Panc1 (cell line): ENCODE data around the gene FUBP1. TPM values are rescaled to one million over a fixed set of nuclear protein-coding genes. Genes with fewer than 3 reads are reported as not detected.

Source experiments
- ATAC-seq: fragments of 200-7000 bp; cut with Tn5 transposase; 2 replicates; pipeline ENCODE4 v1.9.1; 2020; ENCODE audit warnings: mild to moderate bottlenecking, moderate library complexity
- BruUV-seq: library from RNA; stranded (reverse); fragments of 400-500 nt; replicated peaks from 2 replicates; lab custom pipeline; 2021; lab: Mats Ljungman, UMichigan
- CTCF ChIA-PET: fragments of 300-600 bp; sonication (Branson Sonifier 250); formaldehyde crosslinking; loops from one replicate; lab custom pipeline; 2022; ENCODE audit warnings: antibody characterized with exemption; lab: Charles Lee
- POLR2A ChIA-PET: fragments of 300-600 bp; sonication (Branson Sonifier 250); formaldehyde crosslinking; loops from one replicate; lab custom pipeline; 2022; ENCODE audit warnings: antibody characterized with exemption; lab: Charles Lee
- DNase-seq: peaks from one replicate; pipeline ENCODE4 v3.0.0-alpha.2; 2010; ENCODE audit warnings: low read depth, low spot score
- H3K27ac ChIP-seq: 2 replicates; pipeline ENCODE4 v1.5.1; 2011; ENCODE audit warnings: mild to moderate bottlenecking, low read length, inconsistent platforms
- H3K27me3 ChIP-seq: fragments of 200-500 bp; sonication (Bioruptor generic); 2 replicates; pipeline ENCODE4 v1.6.0; 2014; ENCODE audit warnings: low read length, inconsistent platforms; ENCODE audit not compliant: control insufficient read depth, insufficient read depth
- H3K36me3 ChIP-seq: fragments of 200-500 bp; sonication (Bioruptor generic); 2 replicates; pipeline ENCODE4 v1.5.1; 2014; ENCODE audit warnings: inconsistent platforms, mild to moderate bottlenecking, low read length, moderate library complexity; ENCODE audit not compliant: control insufficient read depth, insufficient read depth
- H3K4me1 ChIP-seq: 2 replicates; pipeline ENCODE4 v1.5.1; 2011; ENCODE audit warnings: inconsistent platforms, mild to moderate bottlenecking, low read length, moderate library complexity; ENCODE audit not compliant: control insufficient read depth, insufficient read depth
- H3K4me3 ChIP-seq, 2 experiments: 2 replicates each; pipeline ENCODE4 v1.5.1; 2011 to 2012; ENCODE audit warnings: low read depth in 2 of 2, low read length in 2 of 2, mild to moderate bottlenecking in 2 of 2, inconsistent platforms in 1 of 2, moderate library complexity in 1 of 2
- H3K9me3 ChIP-seq: fragments of 200-500 bp; sonication (Bioruptor generic); 2 replicates; pipeline ENCODE4 v1.5.1; 2014; ENCODE audit warnings: low read depth, mild to moderate bottlenecking, inconsistent platforms, low read length, moderate library complexity; ENCODE audit not compliant: control insufficient read depth, insufficient read depth
- POLR2AphosphoS5 ChIP-seq: IDR thresholded peaks from 2 replicates; pipeline ENCODE4 v1.6.1; 2012; ENCODE audit warnings: mild to moderate bottlenecking, low read depth, low read length, moderate library complexity
- REST ChIP-seq, 2 experiments: IDR thresholded peaks; 2 replicates each; pipeline ENCODE4 v1.6.1; 2011 to 2012; ENCODE audit warnings: low read depth in 2 of 2, control low read depth in 1 of 2, low read length in 1 of 2, mild to moderate bottlenecking in 1 of 2, moderate library complexity in 1 of 2; ENCODE audit not compliant: insufficient read depth in 1 of 2
- SIN3A ChIP-seq: IDR thresholded peaks from 2 replicates; pipeline ENCODE4 v1.6.1; 2012; ENCODE audit warnings: low read depth, mild to moderate bottlenecking, low read length, moderate library complexity, borderline replicate concordance; ENCODE audit not compliant: insufficient read depth
- TCF7L2 ChIP-seq: IDR thresholded peaks from 2 replicates; pipeline ENCODE4 v1.6.1; 2011; ENCODE audit warnings: mild to moderate bottlenecking, low read depth, low read length, inconsistent platforms
- in situ Hi-C: cut with HindIII; loops from 2 replicates; pipeline ENCODE4 v1.10.0; 2016; ENCODE audit warnings: low sequenced_read_pairs, low pct_unique_long_range_greater_than_20kb
- intact Hi-C: fragments of 100-400 bp; cut with micrococcal nuclease; formaldehyde crosslinking; loops from one replicate; pipeline ENCODE4 v1.10.0; 2022; ENCODE audit not compliant: unreplicated experiment
- total RNA-seq: library from RNA; stranded (reverse); gene quantifications from one replicate; pipeline ENCODE4 v1.2.1, GENCODE V29; 2021; ENCODE audit not compliant: unreplicated experiment
- TF ChIP-seq, protein P1 (sequence below): fragments of 450-650 bp; IDR thresholded peaks from 2 replicates; pipeline ENCODE4 v1.5.1; 2017; ENCODE audit warnings: mild to moderate bottlenecking

Gene FUBP1
- total RNA-seq, 1 experiment from 2014 or later: 150 TPM

- Histone ChIP-seq H3K27ac (no peak overlapping the region), H3K4me1 (no peaks in the 10 kb centered on the region), H3K4me3 (no peak overlapping the region), H3K9me3 (no peaks in the 10 kb centered on the region), H3K27me3 (no peaks in the 10 kb centered on the region), H3K36me3 (no peaks in the 10 kb centered on the region)
- BruUV-seq: no TSS peak
- intact Hi-C loops: no loop called here
- in situ Hi-C loops: no loop called here
- ATAC-seq: no peak
- CTCF ChIA-PET: no interaction called here
- POLR2A ChIA-PET: no interaction called here
- no peak for TF ChIP-seq REST (IDR thresholded peaks at IDR 0.05; ENCODE audit: insufficient read depth in 1 of 2, low read depth in 2 of 2, low read length in 1 of 2)
- TF ChIP-seq POLR2AphosphoS5: no peak
- no peak for DNase-seq
These were observed 12.8 kb upstream of the FUBP1 start for GRCh38 chr1:77991638-77992037.

DNA sequence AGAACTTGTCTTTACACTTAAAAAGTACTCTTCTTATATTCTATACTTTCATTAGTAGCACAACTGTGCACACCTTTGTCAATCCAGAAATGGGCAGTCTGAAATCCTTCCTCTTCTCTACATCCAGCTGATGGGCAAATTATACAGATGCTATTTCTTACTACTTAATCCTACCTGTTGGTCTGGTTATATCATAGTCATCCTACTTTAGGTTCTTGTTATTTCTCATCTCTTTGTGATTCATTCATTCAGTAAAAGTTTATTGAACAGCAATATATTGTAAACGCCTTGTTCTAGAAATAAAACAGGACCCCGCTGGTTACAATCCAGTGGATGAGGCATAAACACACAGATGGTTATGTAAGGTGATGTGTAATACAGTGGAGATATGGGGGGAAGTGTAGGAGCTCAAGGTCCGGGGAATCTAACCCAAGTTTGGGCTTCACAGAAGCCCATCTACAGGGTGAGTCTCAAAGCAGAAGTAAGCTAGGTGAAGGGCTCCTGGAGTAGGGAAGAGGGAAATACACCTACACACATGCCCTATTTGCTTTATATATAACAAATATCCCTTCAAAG, 11.8 kb upstream of the FUBP1 start:
- in situ Hi-C loops (no loop called here), intact Hi-C loops (no loop called here)
- no peak overlapping the region for H3K4me3 ChIP-seq
- no peak for ATAC-seq
- ChIA-PET POLR2A (no interaction called here), CTCF (interaction anchor here (0.6 kb wide), 1 partner anchor 254 kb away, joined by 5 read pairs; no protein-coding TSS in a partner anchor)
- no TSS peak for BruUV-seq
- H3K27me3 ChIP-seq: no peaks in the 10 kb centered on the region
- H3K27ac ChIP-seq: no peak overlapping the region
- H3K9me3 ChIP-seq: no peaks in the 10 kb centered on the region
- no peak for DNase-seq
- TF ChIP-seq REST (IDR thresholded peaks at IDR 0.05; ENCODE audit: insufficient read depth in 1 of 2, low read depth in 2 of 2, low read length in 1 of 2) (no peak), TCF7L2 (no peak), SIN3A (no peak), POLR2AphosphoS5 (no peak)
- TF ChIP-seq, protein P1, sequence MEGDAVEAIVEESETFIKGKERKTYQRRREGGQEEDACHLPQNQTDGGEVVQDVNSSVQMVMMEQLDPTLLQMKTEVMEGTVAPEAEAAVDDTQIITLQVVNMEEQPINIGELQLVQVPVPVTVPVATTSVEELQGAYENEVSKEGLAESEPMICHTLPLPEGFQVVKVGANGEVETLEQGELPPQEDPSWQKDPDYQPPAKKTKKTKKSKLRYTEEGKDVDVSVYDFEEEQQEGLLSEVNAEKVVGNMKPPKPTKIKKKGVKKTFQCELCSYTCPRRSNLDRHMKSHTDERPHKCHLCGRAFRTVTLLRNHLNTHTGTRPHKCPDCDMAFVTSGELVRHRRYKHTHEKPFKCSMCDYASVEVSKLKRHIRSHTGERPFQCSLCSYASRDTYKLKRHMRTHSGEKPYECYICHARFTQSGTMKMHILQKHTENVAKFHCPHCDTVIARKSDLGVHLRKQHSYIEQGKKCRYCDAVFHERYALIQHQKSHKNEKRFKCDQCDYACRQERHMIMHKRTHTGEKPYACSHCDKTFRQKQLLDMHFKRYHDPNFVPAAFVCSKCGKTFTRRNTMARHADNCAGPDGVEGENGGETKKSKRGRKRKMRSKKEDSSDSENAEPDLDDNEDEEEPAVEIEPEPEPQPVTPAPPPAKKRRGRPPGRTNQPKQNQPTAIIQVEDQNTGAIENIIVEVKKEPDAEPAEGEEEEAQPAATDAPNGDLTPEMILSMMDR: no peak
- H3K36me3 ChIP-seq: no peaks in the 10 kb centered on the region
- 0 out of 2 replicates have a peak, but pooled peaks cover 3% of the 10 kb centered on the region for H3K4me1 ChIP-seq
